ENCODE measurements around the gene IL36RN.

DNA sequence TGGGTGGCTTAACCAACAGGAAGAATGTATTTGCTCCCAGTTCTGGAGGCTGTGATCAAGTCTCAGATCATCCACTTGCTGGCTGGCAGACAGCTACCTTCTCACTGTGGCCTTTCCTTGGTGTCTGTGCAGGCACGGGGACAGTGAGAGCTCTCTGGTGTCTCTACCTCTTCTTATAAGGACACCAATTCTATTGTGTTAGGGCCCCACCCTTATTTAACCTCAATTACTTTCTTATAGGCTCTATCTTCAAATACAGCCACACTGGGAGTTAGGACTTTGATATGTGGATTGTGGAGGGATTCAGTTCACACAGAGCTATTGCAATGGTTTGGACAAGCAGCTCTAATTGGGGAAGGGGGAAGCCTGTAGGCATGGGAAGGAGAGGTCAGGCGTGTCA lies 43.1 kb downstream of the IL36RN start:
- no peak for TF ChIP-seq CTCF (IDR thresholded peaks at IDR 0.05)
- no peak for TF ChIP-seq POLR2A (IDR thresholded peaks at IDR 0.05)

Measured in heart left ventricle (tissue), 13 donors.